ENCODE measurements around the gene CLEC4F. TPM values are rescaled to one million over a fixed set of nuclear protein-coding genes. Genes with fewer than 3 reads are reported as not detected.

The CLEC4F gene
- total RNA-seq, result 0.11 TPM in 1 of 2 replicates, not detected in the other

GRCh38 chr2:70820499-70820898 lies at the start of gene CLEC4F:
CLEC4F (minus strand) TSS chr2:70820599; CDS start chr2:70820523, 76 bp downstream.
- intact Hi-C loops (cut with micrococcal nuclease), result no loop called here
- no peaks in the 10 kb centered on the region for H3K36me3 Mint-ChIP-seq (ENCODE audit: low read depth)
- H3K27ac Mint-ChIP-seq, result no peak within 1 kb of the TSS

GRCh38 chr2:70868970-70869369 lies 48.6 kb upstream of the CLEC4F start:
- Mint-ChIP-seq H3K4me1 (ENCODE audit: low read depth) (no peaks in the 10 kb centered on the region), H3K27ac (no peak overlapping the region), H3K9me3 (no peaks in the 10 kb centered on the region), H3K36me3 (ENCODE audit: low read depth) (no peaks in the 10 kb centered on the region), H3K27me3 (ENCODE audit: low read depth) (peaks cover 29% of the 10 kb centered on the region), H3K4me3 (ENCODE audit: low read depth) (no peak overlapping the region)
- no peak for DNase-seq (ENCODE audit: low spot score)
- intact Hi-C loops (cut with micrococcal nuclease), result no loop called here

More at GRCh38 chr2:70820499-70820898, at the start of gene CLEC4F:
- no peak within 1 kb of the TSS for H3K4me3 Mint-ChIP-seq (ENCODE audit: low read depth)
- DNase-seq (ENCODE audit: low spot score), result no peak
- no peaks in the 10 kb centered on the region for H3K9me3 Mint-ChIP-seq
- H3K27me3 Mint-ChIP-seq (ENCODE audit: low read depth), result no peaks in the 10 kb centered on the region
- peaks cover 28% of the 10 kb centered on the region for H3K4me1 Mint-ChIP-seq (ENCODE audit: low read depth)

GRCh38 chr2:70861777-70862625 lies 41.6 kb upstream of the CLEC4F start:
- H3K27me3 Mint-ChIP-seq (ENCODE audit: low read depth), result peaks cover 53% of the 10 kb centered on the region
- no peaks in the 10 kb centered on the region for H3K36me3 Mint-ChIP-seq (ENCODE audit: low read depth)
- no peak overlapping the region for H3K4me3 Mint-ChIP-seq (ENCODE audit: low read depth)
- H3K4me1 Mint-ChIP-seq (ENCODE audit: low read depth), result peaks cover 4% of the 10 kb centered on the region
- peak; percentile 52 for DNase-seq (ENCODE audit: low spot score)
- H3K27ac Mint-ChIP-seq, result no peak overlapping the region
- H3K9me3 Mint-ChIP-seq, result no peaks in the 10 kb centered on the region
- intact Hi-C loops (cut with micrococcal nuclease), result loop anchor here (2.0 kb wide), 1 partner anchor 85 kb away; no protein-coding TSS in a partner anchor

DNA sequence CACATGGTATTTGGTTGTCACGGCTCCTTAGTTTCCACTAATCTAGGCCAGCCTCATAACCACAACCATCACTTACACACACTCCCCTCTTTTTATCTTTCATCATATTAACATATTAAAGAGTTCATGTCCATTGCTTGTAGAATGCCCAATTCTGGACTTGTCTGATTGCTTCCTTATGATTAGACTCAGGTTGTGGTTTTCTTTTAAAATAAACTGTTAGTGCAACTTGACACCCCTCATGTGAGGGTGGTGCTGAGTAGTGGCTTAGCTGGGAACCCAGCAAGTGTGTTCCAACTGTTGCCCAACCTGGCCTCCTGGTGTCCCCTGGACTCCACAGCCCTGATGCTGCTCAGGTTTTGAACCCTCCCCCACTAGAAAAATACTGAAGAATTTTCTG lies 35.3 kb upstream of the CLEC4F start:
- intact Hi-C loops (cut with micrococcal nuclease), result no loop called here
- H3K9me3 Mint-ChIP-seq, result no peaks in the 10 kb centered on the region
- no peak overlapping the region for H3K4me3 Mint-ChIP-seq (ENCODE audit: low read depth)

GRCh38 chr2:70854411-70854810 lies 34.0 kb upstream of the CLEC4F start:
- Mint-ChIP-seq H3K27ac (no peak overlapping the region), H3K4me1 (ENCODE audit: low read depth) (peaks cover 30% of the 10 kb centered on the region), H3K36me3 (ENCODE audit: low read depth) (no peaks in the 10 kb centered on the region), H3K27me3 (ENCODE audit: low read depth) (peaks cover 21% of the 10 kb centered on the region), H3K4me3 (ENCODE audit: low read depth) (no peak overlapping the region), H3K9me3 (no peaks in the 10 kb centered on the region)
- no peak for DNase-seq (ENCODE audit: low spot score)
- intact Hi-C loops (cut with micrococcal nuclease), result no loop called here

More for the DNA sequence above, 35.3 kb upstream of the CLEC4F start:
- H3K27me3 Mint-ChIP-seq (ENCODE audit: low read depth), result peaks cover 30% of the 10 kb centered on the region
- no peaks in the 10 kb centered on the region for H3K36me3 Mint-ChIP-seq (ENCODE audit: low read depth)
- peaks cover 22% of the 10 kb centered on the region for H3K4me1 Mint-ChIP-seq (ENCODE audit: low read depth)
- no peak for DNase-seq (ENCODE audit: low spot score)
- H3K27ac Mint-ChIP-seq, result no peak overlapping the region

GRCh38 chr2:70852824-70853223 lies 32.4 kb upstream of the CLEC4F start:
- no peak overlapping the region for H3K27ac Mint-ChIP-seq
- peaks cover 8% of the 10 kb centered on the region for H3K27me3 Mint-ChIP-seq (ENCODE audit: low read depth)
- no peaks in the 10 kb centered on the region for H3K36me3 Mint-ChIP-seq (ENCODE audit: low read depth)
- no peak for DNase-seq (ENCODE audit: low spot score)
- intact Hi-C loops (cut with micrococcal nuclease), result no loop called here
- H3K4me3 Mint-ChIP-seq (ENCODE audit: low read depth), result no peak overlapping the region
- peaks cover 30% of the 10 kb centered on the region for H3K4me1 Mint-ChIP-seq (ENCODE audit: low read depth)
- H3K9me3 Mint-ChIP-seq, result no peaks in the 10 kb centered on the region

DNA sequence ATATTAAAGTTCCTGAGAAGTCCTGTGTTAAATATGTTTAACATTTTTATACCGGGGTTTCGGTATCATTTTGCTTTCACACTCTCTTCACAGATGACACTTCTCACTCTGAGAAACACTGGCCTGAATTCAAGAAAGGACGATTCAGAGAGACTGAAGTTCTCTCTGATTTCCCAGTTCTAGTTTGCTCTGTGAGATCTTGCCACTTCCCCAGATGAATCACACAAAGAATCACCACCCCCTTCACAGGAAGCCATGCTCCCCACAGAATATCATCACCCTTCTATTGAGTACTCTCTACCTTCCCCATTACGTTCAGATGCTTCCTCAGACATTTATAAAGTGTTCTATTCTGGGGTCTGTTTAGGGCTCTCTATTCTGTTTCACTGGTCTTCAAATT lies 31.3 kb upstream of the CLEC4F start:
- peaks cover 3% of the 10 kb centered on the region for H3K27me3 Mint-ChIP-seq (ENCODE audit: low read depth)
- H3K4me3 Mint-ChIP-seq (ENCODE audit: low read depth), result no peak overlapping the region
- intact Hi-C loops (cut with micrococcal nuclease), result loop anchor here (1.0 to 2.0 kb wide), 2 partner anchors 25 to 34 kb away; no protein-coding TSS in a partner anchor
- H3K4me1 Mint-ChIP-seq (ENCODE audit: low read depth), result peaks cover 30% of the 10 kb centered on the region
- DNase-seq (ENCODE audit: low spot score), result peak; percentile 27
- peak overlapping the region; percentile 74 for H3K27ac Mint-ChIP-seq
- no peaks in the 10 kb centered on the region for H3K9me3 Mint-ChIP-seq
- no peaks in the 10 kb centered on the region for H3K36me3 Mint-ChIP-seq (ENCODE audit: low read depth)

- Mint-ChIP-seq H3K4me1 (ENCODE audit: low read depth) (peaks cover 30% of the 10 kb centered on the region), H3K4me3 (ENCODE audit: low read depth) (no peak overlapping the region), H3K36me3 (ENCODE audit: low read depth) (no peaks in the 10 kb centered on the region), H3K27ac (peak overlapping the region; percentile 13), H3K27me3 (ENCODE audit: low read depth) (no peaks in the 10 kb centered on the region), H3K9me3 (peaks cover 4% of the 10 kb centered on the region)
- intact Hi-C loops (cut with micrococcal nuclease), result loop anchor here (1.0 to 2.0 kb wide), 2 partner anchors 24 to 34 kb away; no protein-coding TSS in a partner anchor
- DNase-seq (ENCODE audit: low spot score), result no peak
Observed at GRCh38 chr2:70850925-70851324, 30.5 kb upstream of the CLEC4F start.

GRCh38 chr2:70842401-70842800 lies 22.0 kb upstream of the CLEC4F start:
- H3K4me1 Mint-ChIP-seq (ENCODE audit: low read depth), result no peaks in the 10 kb centered on the region
- H3K27ac Mint-ChIP-seq, result no peak overlapping the region
- intact Hi-C loops (cut with micrococcal nuclease), result no loop called here
- H3K36me3 Mint-ChIP-seq (ENCODE audit: low read depth), result no peaks in the 10 kb centered on the region
- H3K9me3 Mint-ChIP-seq, result peaks cover 8% of the 10 kb centered on the region
- peaks cover 14% of the 10 kb centered on the region for H3K27me3 Mint-ChIP-seq (ENCODE audit: low read depth)
- no peak overlapping the region for H3K4me3 Mint-ChIP-seq (ENCODE audit: low read depth)
- no peak for DNase-seq (ENCODE audit: low spot score)

DNA sequence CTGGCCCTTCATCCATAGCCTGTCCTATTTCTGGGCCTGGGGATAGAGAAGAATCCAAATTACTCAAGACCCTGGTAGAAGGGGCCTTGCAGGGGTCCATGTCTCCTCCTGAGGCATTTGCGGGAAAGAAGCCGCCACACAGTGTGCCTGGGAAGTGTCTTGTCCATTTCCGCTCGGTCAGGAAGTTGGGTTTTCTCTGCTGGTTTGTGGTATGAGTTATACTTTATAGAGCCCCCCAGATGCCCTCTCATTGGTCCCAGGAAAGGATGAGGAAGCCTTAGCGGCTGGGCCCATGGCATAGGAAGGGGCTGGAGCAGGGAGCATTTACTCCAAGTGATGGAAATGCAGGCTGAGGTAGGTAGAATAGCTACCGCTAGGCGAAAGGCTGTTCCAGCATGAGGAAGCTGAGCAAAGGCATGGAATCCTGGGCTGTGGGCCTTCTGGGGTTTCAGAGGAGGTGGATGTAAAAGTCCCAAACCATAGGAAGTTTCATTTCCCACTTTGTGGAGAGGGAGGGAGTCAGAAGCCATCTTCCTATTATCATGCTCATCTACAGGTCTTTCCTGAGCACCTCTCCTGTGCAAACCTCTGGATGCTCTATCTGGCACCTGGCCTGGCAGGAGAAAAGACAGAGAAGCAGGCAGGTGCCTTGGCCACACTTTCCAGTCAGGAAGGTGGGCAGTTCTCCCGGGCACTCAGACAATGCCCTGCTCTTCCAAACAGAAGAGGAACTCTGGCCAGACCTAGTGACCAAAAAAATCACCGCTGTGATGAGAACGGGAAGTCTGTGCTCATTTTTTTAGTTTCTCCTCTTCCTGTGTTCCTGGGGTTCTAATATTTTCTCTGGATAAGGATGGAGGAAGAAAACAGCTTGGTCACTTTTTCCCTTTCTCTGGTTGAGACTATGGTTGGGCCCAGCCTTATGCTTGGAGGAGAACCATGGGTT lies 17.9 kb upstream of the CLEC4F start:
- intact Hi-C loops (cut with micrococcal nuclease), result no loop called here
- Mint-ChIP-seq H3K27me3 (ENCODE audit: low read depth) (peaks cover 2% of the 10 kb centered on the region), H3K4me1 (ENCODE audit: low read depth) (no peaks in the 10 kb centered on the region), H3K9me3 (no peaks in the 10 kb centered on the region), H3K27ac (no peak overlapping the region), H3K36me3 (ENCODE audit: low read depth) (no peaks in the 10 kb centered on the region), H3K4me3 (ENCODE audit: low read depth) (no peak overlapping the region)
- no peak for DNase-seq (ENCODE audit: low spot score)

DNA sequence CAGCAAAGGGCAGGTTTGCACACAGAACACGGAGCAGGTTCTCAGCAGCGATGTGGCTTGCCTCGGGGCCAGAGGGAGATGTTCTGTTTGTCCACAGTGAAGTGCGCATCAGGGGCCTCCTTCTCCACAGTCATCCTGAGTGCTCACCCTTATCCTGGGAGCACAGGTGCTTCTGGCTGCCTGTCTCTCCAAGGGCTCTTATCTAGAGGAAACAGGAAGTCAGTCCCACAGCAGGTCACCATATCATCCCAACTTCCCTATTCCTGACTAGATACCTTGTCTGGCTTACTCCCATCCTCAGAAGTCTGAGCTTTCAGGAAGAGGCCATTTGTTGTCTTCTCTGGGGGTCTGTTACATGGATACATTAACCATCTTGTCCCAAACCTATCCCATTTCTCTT lies 15.2 kb upstream of the CLEC4F start, which contains the start of gene CD207:
Gene CD207 (minus strand): TSS at position 174 of the 400 bp plus-strand sequence. CDS start 40 bp downstream, at position 134.
- Mint-ChIP-seq H3K36me3 (ENCODE audit: low read depth) (no peaks in the 10 kb centered on the region), H3K4me3 (ENCODE audit: low read depth) (no peak within 1 kb of the TSS), H3K9me3 (no peaks in the 10 kb centered on the region), H3K27ac (no peak within 1 kb of the TSS), H3K27me3 (ENCODE audit: low read depth) (no peaks in the 10 kb centered on the region), H3K4me1 (ENCODE audit: low read depth) (no peaks in the 10 kb centered on the region)
- intact Hi-C loops (cut with micrococcal nuclease), result no loop called here
- no peak for DNase-seq (ENCODE audit: low spot score)

GRCh38 chr2:70834881-70835280 lies 14.5 kb upstream of the CLEC4F start:
- no peaks in the 10 kb centered on the region for H3K9me3 Mint-ChIP-seq
- DNase-seq (ENCODE audit: low spot score), result no peak
- H3K36me3 Mint-ChIP-seq (ENCODE audit: low read depth), result no peaks in the 10 kb centered on the region
- no peaks in the 10 kb centered on the region for H3K4me1 Mint-ChIP-seq (ENCODE audit: low read depth)
- H3K4me3 Mint-ChIP-seq (ENCODE audit: low read depth), result no peak overlapping the region
- intact Hi-C loops (cut with micrococcal nuclease), result no loop called here
- no peaks in the 10 kb centered on the region for H3K27me3 Mint-ChIP-seq (ENCODE audit: low read depth)
- H3K27ac Mint-ChIP-seq, result no peak overlapping the region

Data from activated T-helper 2 cell treated with anti-CD3 and anti-CD28 coated beads, Interferon-gamma antibody, Interleukin-2, Interleukin-4, amounts not matched to agents 10 μg/mL and 5 μg/mL and 100 μg/mL, durations not matched to agents 14 hours and 24 hours and 36 hours (primary cell).